B cell (primary cell): ENCODE data around the gene CKAP2L. TPM values are rescaled to one million over a fixed set of nuclear protein-coding genes. Genes with fewer than 3 reads are reported as not detected.

Experiments used
- ATAC-seq: fragments of 200-7000 bp; cut with Tn5 transposase; one replicate; pipeline ENCODE4 v1.10.0; 2021; ENCODE audit warnings: low read depth, mild to moderate bottlenecking, moderate number of reproducible peaks, moderate library complexity
- CTCF ChIA-PET: fragments of 350-600 bp; sonication (Branson Sonifier 250); formaldehyde crosslinking; loops from one replicate; lab custom pipeline; 2021; ENCODE audit warnings: antibody characterized with exemption, inconsistent platforms; lab: Charles Lee
- POLR2A ChIA-PET: fragments of 350-600 bp; sonication (Branson Sonifier 250); formaldehyde crosslinking; loops from one replicate; lab custom pipeline; 2021; ENCODE audit warnings: antibody characterized with exemption; lab: Charles Lee
- DNase-seq: peaks from one replicate; pipeline ENCODE4 v3.0.0; 2013
- H2AFZ ChIP-seq: 2 replicates; pipeline ENCODE4 v1.6.1; 2012; ENCODE audit warnings: mild to moderate bottlenecking, low read depth, low read length; ENCODE audit not compliant: insufficient read depth, poor library complexity, severe bottlenecking
- H3K27ac ChIP-seq, 2 donors: 1 replicate in 1 of 2; 2 replicates in 1 of 2; pipeline ENCODE4 v1.5.1; 2012 to 2013; ENCODE audit warnings: low read length in 2 of 2, mild to moderate bottlenecking in 2 of 2, moderate library complexity in 1 of 2
- H3K27me3 ChIP-seq, 4 experiments: fragments of 200-600 bp in 1 of 4; sonication (generic) in 1 of 4; replicated peaks in 1 of 4; 1 replicate in 2 of 4; 2 replicates in 2 of 4; pipeline versions ENCODE4 v1.6.1 to v1.7.0; 2013 to 2016; ENCODE audit warnings: low read length in 3 of 4, mild to moderate bottlenecking in 2 of 4, mixed read lengths in 1 of 4, moderate library complexity in 1 of 4; ENCODE audit not compliant: insufficient read depth in 4 of 4, control insufficient read depth in 3 of 4; ENCODE audit errors: control extremely low read depth in 1 of 4
- H3K36me3 ChIP-seq, 2 experiments: replicated peaks in 1 of 2; 1 replicate in 1 of 2; 2 replicates in 1 of 2; pipeline versions ENCODE4 v1.6.1 to v1.7.1; 2013; ENCODE audit warnings: low read length in 1 of 2; ENCODE audit not compliant: insufficient read depth in 2 of 2, control insufficient read depth in 1 of 2; ENCODE audit errors: control extremely low read depth in 1 of 2, extremely low read depth in 1 of 2
- H3K4me1 ChIP-seq, 2 donors: fragments of 200-600 bp in 1 of 2; sonication (generic) in 1 of 2; 1 replicate in 1 of 2; 2 replicates in 1 of 2; pipeline versions ENCODE4 v1.5.1 to v1.6.1; 2013 to 2017; ENCODE audit warnings: low read length in 2 of 2; ENCODE audit not compliant: control insufficient read depth in 2 of 2, insufficient read depth in 2 of 2
- H3K4me2 ChIP-seq: replicated peaks from 2 replicates; pipeline ENCODE3; 2012; ENCODE audit warnings: mild to moderate bottlenecking, low read depth, low read length; ENCODE audit not compliant: poor library complexity, severe bottlenecking
- H3K4me3 ChIP-seq, 5 experiments: fragments of 200-600 bp in 1 of 5; sonication (generic) in 1 of 5; 1 replicate in 3 of 5; 2 replicates in 2 of 5; pipeline versions ENCODE4 v1.5.1 to v1.7.0; 2011 to 2016; ENCODE audit warnings: low read length in 4 of 5, mild to moderate bottlenecking in 4 of 5, low read depth in 2 of 5, control low read depth in 1 of 5, moderate library complexity in 1 of 5; ENCODE audit not compliant: insufficient read depth in 1 of 5; ENCODE audit errors: control extremely low read depth in 1 of 5, extremely low read depth in 1 of 5
- H3K79me2 ChIP-seq: fragments of 200-600 bp; sonication (generic); one replicate; pipeline ENCODE4 v1.6.0; 2016; ENCODE audit warnings: low read length; ENCODE audit not compliant: control insufficient read depth, insufficient read depth
- H3K9ac ChIP-seq: fragments of 200-600 bp; sonication (generic); 2 replicates; pipeline ENCODE4 v1.6.1; 2017; ENCODE audit warnings: mild to moderate bottlenecking, low read length, moderate library complexity
- H3K9me3 ChIP-seq, 3 donors: one replicate each; pipeline versions ENCODE4 v1.6.1 to v1.7.1; 2013; ENCODE audit warnings: low read length in 2 of 3; ENCODE audit not compliant: control insufficient read depth in 2 of 3, insufficient read depth in 1 of 3; ENCODE audit errors: control extremely low read depth in 1 of 3
- H4K20me1 ChIP-seq: 2 replicates; pipeline ENCODE4 v1.6.0; 2012; ENCODE audit warnings: mild to moderate bottlenecking, low read length; ENCODE audit not compliant: insufficient read depth, control insufficient read depth, poor library complexity, severe bottlenecking
- H3K27ac Mint-ChIP-seq: one replicate; pipeline ENCODE4 v1.8.0; 2021; ENCODE audit warnings: mixed read lengths
- H3K27me3 Mint-ChIP-seq: one replicate; pipeline ENCODE4 v1.8.0; 2021; ENCODE audit warnings: mixed read lengths
- H3K4me1 Mint-ChIP-seq: one replicate; pipeline ENCODE4 v1.8.0; 2021; ENCODE audit warnings: mixed read lengths
- H3K4me3 Mint-ChIP-seq: one replicate; pipeline ENCODE4 v1.8.0; 2021; ENCODE audit warnings: mixed read lengths
- H3K9me3 Mint-ChIP-seq: one replicate; pipeline ENCODE4 v1.8.0; 2022; ENCODE audit warnings: mixed read lengths; ENCODE audit not compliant: insufficient read depth
- EZH2 ChIP-seq: IDR thresholded peaks from 2 replicates; pipeline ENCODE4 v1.6.1; 2012; ENCODE audit warnings: borderline replicate concordance, low read depth, mild to moderate bottlenecking, moderate library complexity, low read length; ENCODE audit not compliant: insufficient read depth, poor library complexity, severe bottlenecking
- WGBS: methylation state at CpG from one replicate; pipeline ENCODE4 v1.1.5; 2013; ENCODE audit warnings: missing lambda C conversion rate; ENCODE audit not compliant: insufficient coverage; 5-methylcytosine and 5-hydroxymethylcytosine counted together
- intact Hi-C: fragments of 100-400 bp; cut with micrococcal nuclease; formaldehyde crosslinking; loops from one replicate; pipeline ENCODE4 v1.10.0; 2022
- polyA plus RNA-seq: library from polyadenylated mRNA; depleted of rRNA; stranded (reverse); fragments of >200 nt; gene quantifications from 2 replicates; pipeline ENCODE4 v1.2.3, GENCODE V29; 2012
- total RNA-seq, 2 donors: library from RNA; stranded (reverse); fragments of 120-200 nt in 1 of 2; gene quantifications; 1 replicate in 1 of 2; 2 replicates in 1 of 2; pipeline versions ENCODE4 v1.2.3 to v1.2.4, GENCODE V29; 2013 to 2022
- TF ChIP-seq, protein P1 (sequence below): fragments of 200-600 bp; IDR thresholded peaks from one replicate; pipeline ENCODE4 v1.8.0; 2022; ENCODE audit warnings: antibody characterized with exemption, mild to moderate bottlenecking

CKAP2L gene
- total and polyA plus RNA-seq, 2 donors (not counting 1 experiment from before 2014, with no cell fraction given), result 0.01 to 0.25 TPM

DNA sequence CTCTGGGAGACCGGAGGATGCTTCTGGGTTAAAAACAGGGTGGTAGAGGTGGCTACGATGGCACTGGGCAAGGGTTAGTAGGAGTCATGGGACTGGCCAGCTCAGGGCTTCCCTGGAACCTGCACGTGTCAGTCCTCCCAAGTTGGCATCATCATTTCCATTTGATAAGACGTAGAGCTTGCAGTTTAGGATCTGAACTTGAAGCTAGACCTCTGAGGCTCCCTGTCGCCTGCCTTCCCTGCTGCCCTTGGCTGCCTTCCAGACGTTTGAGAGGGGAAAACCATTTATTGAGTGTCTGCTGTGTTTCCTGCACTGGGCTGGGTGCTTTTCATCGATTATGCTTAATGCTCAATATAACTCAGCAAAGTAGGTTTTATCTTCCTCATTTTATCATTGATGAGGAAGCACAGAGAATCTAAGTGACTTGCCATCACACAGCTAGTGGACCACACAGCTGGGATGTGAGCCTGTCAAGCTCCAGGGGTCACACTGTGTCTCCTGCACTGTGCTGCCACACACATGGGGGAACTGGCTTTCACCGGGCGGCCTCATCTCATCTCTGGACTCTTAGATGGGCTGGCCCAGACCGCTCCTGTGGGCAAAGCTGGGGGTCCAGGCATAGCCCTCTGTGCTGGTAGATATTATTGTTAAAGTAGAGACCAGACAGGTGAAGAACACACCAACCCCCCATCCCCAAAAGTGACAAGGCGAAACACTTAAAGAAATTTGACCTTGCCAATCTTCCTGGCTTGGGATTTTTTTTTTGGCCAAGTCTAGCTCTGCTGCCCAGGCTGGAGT, 35.8 kb downstream of the CKAP2L start:
- DNase-seq (no peak), ATAC-seq (no peak)
- peaks cover 17% of the 10 kb centered on the region for H3K4me1 Mint-ChIP-seq
- Histone ChIP-seq H3K4me1 (peaks cover 8 to 25% of the 10 kb centered on the region in 2 donors), H4K20me1 (no peaks in the 10 kb centered on the region), H3K9ac (no peak overlapping the region), H3K36me3 (no peaks in the 10 kb centered on the region), H3K4me3 (no peak overlapping the region), H2AFZ (no peak overlapping the region), H3K27me3 (no peaks in the 10 kb centered on the region), H3K4me2 (no peak overlapping the region), H3K27ac (no peak overlapping the region), H3K9me3 (no peaks in the 10 kb centered on the region), H3K79me2 (no peaks in the 10 kb centered on the region)
- ChIA-PET CTCF (interaction anchor here (0.6 to 19.8 kb wide), 10 partner anchors 14 to 128 kb away, joined by 3 to 496 read pairs (median 8); partner anchors contain the start of gene SLC20A1), POLR2A (no interaction called here)
- H3K9me3 Mint-ChIP-seq, result no peaks in the 10 kb centered on the region
- H3K27me3 Mint-ChIP-seq, result no peaks in the 10 kb centered on the region
- H3K4me3 Mint-ChIP-seq, result no peak overlapping the region
- intact Hi-C loops, result loop anchor here (5.0 to 10.0 kb wide), 2 partner anchors 36 to 674 kb away; partner anchors contain the start of gene TMEM87B
- 64% methylated on average over 8 of the region's 11 CpGs for WGBS
- H3K27ac Mint-ChIP-seq, result no peak overlapping the region
- no peak for TF ChIP-seq EZH2
- TF ChIP-seq, protein P1, sequence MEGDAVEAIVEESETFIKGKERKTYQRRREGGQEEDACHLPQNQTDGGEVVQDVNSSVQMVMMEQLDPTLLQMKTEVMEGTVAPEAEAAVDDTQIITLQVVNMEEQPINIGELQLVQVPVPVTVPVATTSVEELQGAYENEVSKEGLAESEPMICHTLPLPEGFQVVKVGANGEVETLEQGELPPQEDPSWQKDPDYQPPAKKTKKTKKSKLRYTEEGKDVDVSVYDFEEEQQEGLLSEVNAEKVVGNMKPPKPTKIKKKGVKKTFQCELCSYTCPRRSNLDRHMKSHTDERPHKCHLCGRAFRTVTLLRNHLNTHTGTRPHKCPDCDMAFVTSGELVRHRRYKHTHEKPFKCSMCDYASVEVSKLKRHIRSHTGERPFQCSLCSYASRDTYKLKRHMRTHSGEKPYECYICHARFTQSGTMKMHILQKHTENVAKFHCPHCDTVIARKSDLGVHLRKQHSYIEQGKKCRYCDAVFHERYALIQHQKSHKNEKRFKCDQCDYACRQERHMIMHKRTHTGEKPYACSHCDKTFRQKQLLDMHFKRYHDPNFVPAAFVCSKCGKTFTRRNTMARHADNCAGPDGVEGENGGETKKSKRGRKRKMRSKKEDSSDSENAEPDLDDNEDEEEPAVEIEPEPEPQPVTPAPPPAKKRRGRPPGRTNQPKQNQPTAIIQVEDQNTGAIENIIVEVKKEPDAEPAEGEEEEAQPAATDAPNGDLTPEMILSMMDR, result no peak

DNA sequence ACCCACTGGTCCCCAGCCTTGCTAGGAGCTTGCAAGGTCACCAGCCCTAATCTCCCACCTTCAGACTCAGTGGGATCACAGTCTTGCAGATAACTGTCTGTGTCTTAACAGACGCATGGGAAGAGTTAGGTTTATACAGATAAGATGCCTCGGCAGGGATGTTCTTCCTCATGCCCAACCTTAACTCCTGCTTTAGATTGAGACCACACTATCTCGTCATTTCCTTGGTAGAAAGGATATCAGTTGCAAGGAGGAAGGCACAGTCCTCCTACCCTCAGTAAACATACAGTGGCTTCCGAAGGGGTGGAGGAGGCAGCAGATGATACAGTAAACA, 36.4 kb downstream of the CKAP2L start:
- H3K9me3 ChIP-seq, result no peaks in the 10 kb centered on the region
- WGBS, result 67% methylated on average over 1 of the region's 4 CpGs
- ChIA-PET CTCF (interaction anchor here (1.3 to 19.8 kb wide), 12 partner anchors 9 to 158 kb away, joined by 3 to 496 read pairs (median 9); partner anchors contain the start of gene SLC20A1), POLR2A (no interaction called here)
- H2AFZ ChIP-seq, result no peak overlapping the region
- TF ChIP-seq, protein P1, result no peak
- TF ChIP-seq EZH2, result no peak
- H3K27me3 ChIP-seq, result no peaks in the 10 kb centered on the region
- H3K4me1 ChIP-seq, result peaks cover 8 to 25% of the 10 kb centered on the region in 2 donors
- DNase-seq (no peak), ATAC-seq (no peak)
- Mint-ChIP-seq H3K4me3 (no peak overlapping the region), H3K9me3 (no peaks in the 10 kb centered on the region), H3K4me1 (peaks cover 17% of the 10 kb centered on the region), H3K27me3 (no peaks in the 10 kb centered on the region), H3K27ac (no peak overlapping the region)
- no peak overlapping the region for H3K4me2 ChIP-seq
- H3K36me3 ChIP-seq, result no peaks in the 10 kb centered on the region
- intact Hi-C loops, result loop anchor here (5.0 to 10.0 kb wide), 2 partner anchors 36 to 673 kb away; partner anchors contain the start of gene TMEM87B
- H3K27ac ChIP-seq, result no peak overlapping the region
- H4K20me1 ChIP-seq, result no peaks in the 10 kb centered on the region
- no peak overlapping the region for H3K4me3 ChIP-seq
- no peak overlapping the region for H3K9ac ChIP-seq
- H3K79me2 ChIP-seq, result no peaks in the 10 kb centered on the region
